HG03558 (cell line): ENCODE results near the gene CORO2B.

Experiments
- ATAC-seq: cut with Tn5 transposase; IDR thresholded peaks from one replicate; pipeline ENCODE4 v1.9.1; 2021; ENCODE audit warnings: moderate number of reproducible peaks; ENCODE audit not compliant: unreplicated experiment; ENCODE audit errors: extremely low read depth

Gene CORO2B

GRCh38 chr15:68553994-68554720 lies 24.6 kb upstream of the CORO2B start:
- ATAC-seq = no peak

- ATAC-seq = no peak
Measured at GRCh38 chr15:68554721-68555678, 23.8 kb upstream of the CORO2B start.

- ATAC-seq = no peak
Measured at GRCh38 chr15:68555679-68556037, 23.1 kb upstream of the CORO2B start.

DNA sequence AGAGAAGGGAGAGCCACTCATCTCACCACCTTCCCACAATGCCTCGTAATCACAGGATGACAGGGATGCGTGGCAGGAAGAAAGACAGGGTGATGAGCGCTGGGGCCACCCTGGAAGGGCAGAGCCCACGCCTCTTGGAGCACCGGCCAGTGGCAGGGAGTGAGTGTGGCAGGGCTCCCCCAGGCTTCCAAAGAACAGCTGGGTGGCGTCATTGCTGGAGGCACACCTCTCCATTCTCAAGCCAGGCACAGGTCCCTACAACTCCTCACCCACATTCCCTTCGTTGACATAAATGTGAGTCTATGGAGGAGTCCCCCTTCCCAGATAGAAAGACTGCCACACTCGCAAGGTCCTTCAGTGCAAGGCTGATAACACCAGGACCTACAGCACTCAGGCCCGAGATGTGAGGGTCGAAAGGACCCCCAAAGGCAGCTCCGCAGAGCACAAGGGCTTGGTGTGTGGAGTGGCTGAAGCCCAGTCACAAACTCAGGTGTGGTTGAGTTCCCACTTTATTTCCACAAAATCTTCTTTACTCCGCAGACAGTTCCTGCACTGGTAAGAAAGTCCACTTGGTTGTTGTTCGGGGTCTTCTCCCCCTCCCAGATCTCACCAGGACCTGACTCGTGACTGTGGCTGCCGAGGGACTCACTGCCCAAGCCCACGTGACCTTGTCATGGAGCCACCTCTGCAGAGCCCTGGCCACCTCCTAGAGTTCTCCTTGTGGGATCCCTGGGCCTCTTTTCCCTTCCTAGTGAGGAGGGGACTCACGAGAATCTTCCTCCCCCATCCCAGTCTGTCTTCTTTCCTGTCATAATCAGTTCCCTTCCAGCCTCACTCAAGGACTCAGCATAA lies 22.4 kb upstream of the CORO2B start:
- no peak for ATAC-seq

- ATAC-seq = no peak
Measured at GRCh38 chr15:68557469-68558317, 21.1 kb upstream of the CORO2B start.

- no peak for ATAC-seq
Measured at GRCh38 chr15:68558318-68559305, 20.2 kb upstream of the CORO2B start.

DNA sequence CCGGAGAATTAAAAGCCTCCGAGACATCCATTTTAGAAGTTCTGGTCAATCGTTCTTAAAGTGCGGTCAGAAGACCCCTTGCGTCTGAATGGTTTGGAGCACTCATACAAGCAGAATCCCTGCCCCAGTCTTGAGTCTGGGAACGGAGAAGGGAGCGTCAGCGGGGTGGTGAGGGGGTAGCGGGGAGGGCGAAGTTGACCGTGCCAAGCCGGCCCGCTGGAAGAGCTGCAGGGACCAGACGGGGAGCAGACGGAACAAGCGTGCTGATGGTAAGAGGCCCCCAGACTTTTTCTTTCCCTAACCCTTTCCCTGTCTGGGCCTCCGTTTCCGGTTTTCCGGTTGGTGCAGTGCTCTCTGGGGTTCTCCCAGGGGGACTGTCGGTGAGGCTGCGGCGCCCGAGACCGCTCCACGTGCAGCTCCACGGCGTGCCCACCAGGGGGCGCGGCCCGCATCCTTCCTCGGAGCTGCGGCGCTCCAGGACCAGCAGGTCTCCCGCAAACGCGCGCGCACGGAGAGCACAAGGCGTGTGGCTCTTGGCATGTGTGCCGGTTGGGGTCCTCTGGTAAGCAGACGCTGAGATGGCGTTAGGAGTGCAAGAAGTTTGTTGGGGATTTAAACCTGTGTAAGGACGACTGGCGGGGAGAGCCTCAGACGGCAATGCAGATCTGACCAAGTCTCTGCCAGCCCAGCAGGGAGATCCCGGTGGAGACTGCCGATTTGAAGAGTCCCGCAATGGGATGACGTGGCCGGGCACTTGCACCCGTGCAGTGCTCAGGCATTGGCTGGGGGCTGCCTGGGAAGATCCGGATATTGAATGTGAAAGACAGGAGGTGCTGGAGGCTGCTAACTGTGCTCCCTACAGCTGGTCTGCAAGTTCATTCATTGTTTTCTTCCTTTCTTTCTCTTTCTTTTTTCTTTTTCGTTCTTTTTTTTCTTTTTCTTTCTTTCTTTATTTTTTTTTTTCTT lies 19.2 kb upstream of the CORO2B start:
- ATAC-seq = no peak

DNA sequence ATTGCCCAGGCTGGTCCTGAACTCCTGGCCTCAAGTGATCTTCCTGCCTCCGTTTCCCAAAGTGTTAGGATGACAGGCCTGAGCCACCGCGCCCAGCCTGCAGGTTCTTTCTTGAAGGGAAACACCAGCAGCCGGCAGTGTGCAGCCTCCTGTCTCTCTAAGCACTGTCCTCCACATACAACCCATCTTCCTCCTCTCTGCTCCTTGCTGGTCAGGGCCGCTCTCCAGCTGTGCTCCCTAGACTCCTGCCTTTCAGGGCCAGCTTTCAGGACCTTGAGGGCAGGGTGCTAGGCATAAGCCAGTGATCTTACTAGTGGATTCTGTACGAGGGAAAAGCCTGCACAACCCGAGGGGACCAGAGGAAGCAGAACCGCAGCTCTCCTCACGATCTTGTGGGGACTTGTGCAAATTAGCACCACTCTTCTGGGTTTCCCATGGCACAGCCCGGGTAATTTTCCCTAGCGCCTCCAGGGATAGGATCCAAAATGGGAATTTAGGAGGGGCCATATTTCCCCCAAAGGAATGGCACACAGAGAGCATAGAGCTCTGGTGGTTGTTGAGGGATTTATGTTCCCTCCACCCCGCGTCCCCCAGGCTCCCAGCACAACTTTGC lies 18.2 kb upstream of the CORO2B start:
- no peak for ATAC-seq

GRCh38 chr15:68561171-68561900 lies 17.5 kb upstream of the CORO2B start:
- ATAC-seq = no peak

DNA sequence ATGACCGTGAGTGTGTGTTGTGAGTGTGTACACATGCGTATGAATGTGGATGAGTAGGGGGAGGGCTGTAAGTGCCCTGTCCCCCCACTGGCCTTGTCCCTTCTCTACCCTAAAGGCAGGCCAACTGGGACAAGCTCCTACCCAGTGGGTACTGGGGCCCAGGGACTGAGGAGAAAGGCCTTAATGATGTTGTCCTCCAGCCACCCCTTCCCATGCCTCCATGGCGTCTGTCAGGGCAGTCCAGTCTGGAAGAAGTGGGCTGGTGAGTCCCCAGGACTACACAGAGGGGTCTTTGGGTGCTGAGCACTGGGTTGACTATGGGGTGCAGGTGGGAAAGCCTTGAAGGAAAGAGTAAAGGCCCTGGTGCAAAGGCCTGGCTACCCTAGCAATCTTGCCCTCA lies 16.9 kb upstream of the CORO2B start:
- ATAC-seq = no peak

- ATAC-seq = no peak
Measured at GRCh38 chr15:68564173-68564572, 14.6 kb upstream of the CORO2B start.

GRCh38 chr15:68565234-68565633 lies 13.6 kb upstream of the CORO2B start:
- ATAC-seq = no peak

GRCh38 chr15:68565726-68566125 lies 13.1 kb upstream of the CORO2B start:
- ATAC-seq = no peak

DNA sequence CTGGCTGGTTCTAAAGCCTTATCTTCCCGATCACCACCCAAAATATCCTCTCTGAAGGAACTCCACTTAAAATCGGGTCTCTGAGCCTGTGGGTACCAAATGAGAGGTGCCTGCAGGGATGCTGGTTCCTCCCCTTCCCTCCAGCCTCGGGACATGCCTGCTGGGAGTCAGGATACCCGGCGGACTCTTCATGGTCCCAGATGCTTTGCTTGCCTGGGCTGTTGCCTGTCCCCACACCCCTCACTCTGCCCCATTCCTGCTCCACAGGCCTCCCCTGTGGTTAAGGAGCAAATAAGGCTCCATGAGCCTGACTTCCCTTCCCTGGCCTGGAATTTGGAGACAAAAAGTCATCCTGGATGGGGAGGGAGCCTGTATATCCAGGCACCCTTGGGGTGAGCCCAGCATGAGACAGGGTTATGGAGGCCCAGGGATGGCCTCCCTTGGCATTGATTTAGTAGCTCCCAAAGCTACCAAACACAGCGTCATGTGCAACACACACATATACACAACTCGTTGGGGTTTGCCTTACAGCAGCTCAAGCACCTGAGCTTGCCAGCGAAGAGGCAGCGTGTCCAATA lies 12.3 kb upstream of the CORO2B start:
- no peak for ATAC-seq

- no peak for ATAC-seq
Measured at GRCh38 chr15:68567345-68567744, 11.4 kb upstream of the CORO2B start.

GRCh38 chr15:68570974-68571373 lies 7.8 kb upstream of the CORO2B start:
- ATAC-seq = no peak
